CD4-positive, alpha-beta T cell (primary cell): Measurements from ENCODE around the gene UPF1. TPM values are rescaled to one million over a fixed set of nuclear protein-coding genes. Genes with fewer than 3 reads are reported as not detected.
A peak's percentile ranks its signal among the peaks of the same experiment; 100 is the strongest.

ENCODE experiments used
- ATAC-seq: fragments of 200-7000 bp; cut with Tn5 transposase; one replicate; pipeline ENCODE4 v1.10.0; 2022; ENCODE audit warnings: mild to moderate bottlenecking; ENCODE audit not compliant: poor library complexity
- CTCF ChIA-PET: fragments of 350-600 bp; sonication (Branson Sonifier 250); formaldehyde crosslinking; loops from one replicate; lab custom pipeline; 2021; ENCODE audit warnings: antibody characterized with exemption, inconsistent platforms; lab: Charles Lee
- POLR2A ChIA-PET: fragments of 350-600 bp; sonication (Branson Sonifier 250); formaldehyde crosslinking; loops from one replicate; lab custom pipeline; 2021; ENCODE audit warnings: antibody characterized with exemption, inconsistent platforms; lab: Charles Lee
- DNase-seq, 14 experiments: peaks; one replicate each; pipeline ENCODE4 v3.0.0-alpha.2; 2013 to 2020; ENCODE audit warnings: mixed read lengths in 2 of 14
- H3K27ac ChIP-seq, 2 donors: one replicate each; pipeline versions ENCODE4 v1.5.1 to v1.7.0; 2013; ENCODE audit warnings: low read length in 2 of 2, low read depth in 1 of 2, mild to moderate bottlenecking in 1 of 2
- H3K27me3 ChIP-seq, 2 experiments: 1 replicate in 1 of 2; 2 replicates in 1 of 2; pipeline versions ENCODE4 v1.6.1 to v1.7.0; 2013; ENCODE audit warnings: low read length in 2 of 2, control low read depth in 1 of 2, mild to moderate bottlenecking in 1 of 2, moderate library complexity in 1 of 2; ENCODE audit not compliant: insufficient read depth in 2 of 2, control insufficient read depth in 1 of 2
- H3K36me3 ChIP-seq: one replicate; pipeline ENCODE4 v1.6.1; 2013; ENCODE audit warnings: low read length, control low read depth; ENCODE audit not compliant: insufficient read depth
- H3K4me1 ChIP-seq: one replicate; pipeline ENCODE4 v1.6.1; 2013; ENCODE audit warnings: low read length, control low read depth; ENCODE audit not compliant: insufficient read depth
- H3K4me3 ChIP-seq: one replicate; pipeline ENCODE4 v1.5.1; 2013; ENCODE audit warnings: mild to moderate bottlenecking, low read length, moderate library complexity
- H3K9me3 ChIP-seq, 2 experiments: 1 replicate in 1 of 2; 2 replicates in 1 of 2; pipeline versions ENCODE4 v1.6.1 to v1.7.0; 2013; ENCODE audit warnings: low read length in 2 of 2, mild to moderate bottlenecking in 2 of 2, control low read depth in 1 of 2, moderate library complexity in 1 of 2; ENCODE audit not compliant: control insufficient read depth in 1 of 2, insufficient read depth in 1 of 2
- H3K27ac Mint-ChIP-seq: one replicate; pipeline ENCODE4 v1.8.0; 2020; ENCODE audit warnings: mixed read lengths
- H3K27me3 Mint-ChIP-seq: one replicate; pipeline ENCODE4 v1.8.0; 2021; ENCODE audit warnings: mixed read lengths
- H3K36me3 Mint-ChIP-seq: one replicate; pipeline ENCODE4 v1.8.0; 2021; ENCODE audit warnings: low read depth, mixed read lengths
- H3K4me1 Mint-ChIP-seq: one replicate; pipeline ENCODE4 v1.8.0; 2021; ENCODE audit warnings: low read depth, mixed read lengths
- H3K4me3 Mint-ChIP-seq: one replicate; pipeline ENCODE4 v1.8.0; 2020; ENCODE audit warnings: mild to moderate bottlenecking, mixed read lengths
- H3K9me3 Mint-ChIP-seq: one replicate; pipeline ENCODE4 v1.8.0; 2020; ENCODE audit warnings: mixed read lengths
- CTCF ChIP-seq: fragments of 200-600 bp; IDR thresholded peaks from one replicate; pipeline ENCODE4 v1.8.0; 2022; ENCODE audit warnings: antibody characterized with exemption, mild to moderate bottlenecking
- intact Hi-C, 2 experiments: fragments of 100-400 bp; cut with DNase I in 1 of 2; cut with micrococcal nuclease in 1 of 2; formaldehyde crosslinking; loops; one replicate each; pipeline versions ENCODE4 v1.15.1 to v1.9.0; 2023 to 2025; cut with DNase I, micrococcal nuclease
- total RNA-seq, 174 experiments: library from RNA in 2 of 174; stranded (reverse) in 2 of 174; gene quantifications; one replicate each; pipeline ENCODE4 v1.2.3 and lab custom pipeline; 2021 to 2026

Gene UPF1
- total RNA-seq, 2 experiments from 2014 or later, result 146 to 150 TPM

- peak overlapping the region; percentile 65 for H3K4me3 Mint-ChIP-seq
- Histone ChIP-seq H3K27ac (no peak overlapping the region), H3K4me1 (peaks cover 99% of the 10 kb centered on the region), H3K27me3 (no peaks in the 10 kb centered on the region), H3K9me3 (no peaks in the 10 kb centered on the region), H3K4me3 (no peak overlapping the region), H3K36me3 (peaks cover 27% of the 10 kb centered on the region)
- H3K27me3 Mint-ChIP-seq, result no peaks in the 10 kb centered on the region
- H3K27ac Mint-ChIP-seq, result peak overlapping the region; percentile 80
- no peak for DNase-seq
- peaks cover 44% of the 10 kb centered on the region for H3K36me3 Mint-ChIP-seq
- CTCF ChIA-PET, result interaction anchor here (1.0 kb wide), 1 partner anchor 9 kb away, joined by 3 read pairs; no protein-coding TSS in a partner anchor
- TF ChIP-seq CTCF, result no peak
- POLR2A ChIA-PET, result interaction anchor here (3.0 kb wide), 1 partner anchor 10 kb away, joined by 22 read pairs; the partner anchor contains the start of gene UPF1
- no peaks in the 10 kb centered on the region for H3K9me3 Mint-ChIP-seq
- H3K4me1 Mint-ChIP-seq, result peaks cover 91% of the 10 kb centered on the region
- intact Hi-C loops, result no loop called here
- no peak for ATAC-seq
These were observed 10.4 kb downstream of the UPF1 start for GRCh38 chr19:18842166-18842565.

GRCh38 chr19:18843960-18844359 is 12.2 kb downstream of the UPF1 start:
- no peak for TF ChIP-seq CTCF
- Histone ChIP-seq H3K4me1 (peaks cover 94% of the 10 kb centered on the region), H3K27me3 (no peaks in the 10 kb centered on the region), H3K36me3 (peaks cover 32% of the 10 kb centered on the region), H3K9me3 (no peaks in the 10 kb centered on the region), H3K4me3 (no peak overlapping the region), H3K27ac (no peak overlapping the region)
- peaks cover 87% of the 10 kb centered on the region for H3K4me1 Mint-ChIP-seq
- H3K27me3 Mint-ChIP-seq, result no peaks in the 10 kb centered on the region
- peaks cover 46% of the 10 kb centered on the region for H3K36me3 Mint-ChIP-seq
- peak overlapping the region; percentile 55 for H3K27ac Mint-ChIP-seq
- CTCF ChIA-PET, result interaction anchor here (1.0 to 1.6 kb wide), 3 partner anchors 10 to 250 kb away, joined by 3 to 7 read pairs (median 4); partner anchors contain the start of gene UPF1
- POLR2A ChIA-PET, result interaction anchor here (0.9 to 1.9 kb wide), 2 partner anchors 10 to 12 kb away, joined by 3 to 19 read pairs; partner anchors contain the start of gene UPF1
- peak in 1 of 14 experiments; percentile 19 for DNase-seq
- H3K9me3 Mint-ChIP-seq, result no peaks in the 10 kb centered on the region
- ATAC-seq, result no peak
- peak overlapping the region; percentile 26 for H3K4me3 Mint-ChIP-seq
- intact Hi-C loops, result loop anchor here in 1 of 2 experiments (2.0 kb wide), 1 partner anchor 323 kb away; no protein-coding TSS in a partner anchor

GRCh38 chr19:18844806-18845329 is 13.1 kb downstream of the UPF1 start:
- DNase-seq, result peak in 2 of 14 experiments; percentile 1 to 20
- H3K27me3 Mint-ChIP-seq, result no peaks in the 10 kb centered on the region
- POLR2A ChIA-PET, result interaction anchor here (1.9 kb wide), 1 partner anchor 13 kb away, joined by 19 read pairs; the partner anchor contains the start of gene UPF1
- no peak overlapping the region for H3K4me3 Mint-ChIP-seq
- Histone ChIP-seq H3K4me1 (peaks cover 94% of the 10 kb centered on the region), H3K36me3 (peaks cover 37% of the 10 kb centered on the region), H3K27me3 (no peaks in the 10 kb centered on the region), H3K9me3 (no peaks in the 10 kb centered on the region), H3K27ac (no peak overlapping the region), H3K4me3 (no peak overlapping the region)
- ATAC-seq, result no peak
- peaks cover 49% of the 10 kb centered on the region for H3K36me3 Mint-ChIP-seq
- peaks cover 81% of the 10 kb centered on the region for H3K4me1 Mint-ChIP-seq
- CTCF ChIA-PET, result interaction anchor here (1.2 kb wide), 1 partner anchor 11 kb away, joined by 3 read pairs; no protein-coding TSS in a partner anchor
- no peaks in the 10 kb centered on the region for H3K9me3 Mint-ChIP-seq
- no peak for TF ChIP-seq CTCF
- intact Hi-C loops, result loop anchor here (2.0 to 5.0 kb wide), 2 partner anchors 324 to 378 kb away; no protein-coding TSS in a partner anchor
- H3K27ac Mint-ChIP-seq, result no peak overlapping the region
